ENCODE results near the gene TBC1D14. TPM values are rescaled to one million over a fixed set of nuclear protein-coding genes. Genes with fewer than 3 reads are reported as not detected.

The TBC1D14 gene
- total and polyA plus RNA-seq, 2 of the 8 experiments (the other 6 are each of a cell fraction or from before 2014, with no cell fraction given) = 45.6 to 48.2 TPM

DNA sequence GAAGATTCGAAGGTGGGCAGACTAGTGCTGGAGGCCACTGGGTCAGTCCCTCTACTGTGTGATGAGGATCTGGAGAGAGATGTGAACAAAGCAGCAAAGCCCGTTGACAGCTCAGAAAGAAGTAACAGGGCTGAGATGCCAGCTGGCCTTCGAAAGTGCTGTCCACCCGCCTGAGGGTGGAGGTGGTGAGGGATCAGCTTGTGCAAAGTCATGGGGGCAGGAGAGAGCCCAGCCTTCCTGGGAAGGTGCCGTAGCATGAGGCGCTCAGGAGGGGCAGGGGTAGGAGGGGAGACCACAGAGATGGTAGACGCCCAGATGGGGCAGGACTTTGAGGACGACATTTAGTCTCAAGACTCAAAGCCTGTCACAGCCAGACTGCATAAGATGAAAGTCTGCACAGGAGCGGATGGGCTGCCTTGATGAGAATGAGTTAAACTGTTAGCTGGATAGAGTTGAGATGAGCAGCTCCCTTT, 19.7 kb downstream of the TBC1D14 start:
- Histone ChIP-seq H3K79me1 (ENCODE audit: low read depth, low read length) (peaks cover 18% of the 10 kb centered on the region), H3K27ac (ENCODE audit: low read depth, low read length) (no peak overlapping the region), H2BK120ac (replicated peaks; ENCODE audit: low read depth, low read length) (no peak overlapping the region), H3K56ac (replicated peaks; ENCODE audit: insufficient read length, low read depth, low read length) (no peak overlapping the region), H2BK12ac (ENCODE audit: low read depth, low read length) (no peak overlapping the region), H2BK15ac (ENCODE audit: low read length) (no peak overlapping the region), H2BK5ac (ENCODE audit: low read depth, low read length) (no peak overlapping the region), H3K9ac (replicated peaks in 1 of 4; ENCODE audit: extremely low read depth in 1 of 4, low read depth in 3 of 4, low read length in 3 of 4) (no peak overlapping the region), H3K4me3 (ENCODE audit: extremely low read depth in 1 of 4, insufficient read depth in 2 of 4, low read depth in 3 of 4, low read length in 4 of 4) (no peak overlapping the region), H2BK20ac (ENCODE audit: low read length) (no peak overlapping the region), H2AFZ (ENCODE audit: low read length) (no peak overlapping the region), H3K4me2 (ENCODE audit: insufficient read depth in 1 of 2, low read depth in 2 of 2, low read length in 2 of 2) (no peak overlapping the region), H3K14ac (ENCODE audit: insufficient read length) (no peak overlapping the region), H3K9me3 (ENCODE audit: insufficient read depth in 2 of 2, low read depth in 1 of 2, low read length in 1 of 2) (no peaks in the 10 kb centered on the region), H4K5ac (ENCODE audit: insufficient read length, low read depth, low read length) (no peak overlapping the region), H3K79me2 (ENCODE audit: control insufficient read depth in 1 of 2, insufficient read depth in 2 of 2, low read length in 2 of 2) (peaks cover 0 to 71% of the 10 kb centered on the region in 2 experiments; a peak in 2 of 4 replicates), H3K27me3 (replicated peaks in 1 of 4; ENCODE audit: control insufficient read depth in 3 of 4, extremely low read depth in 1 of 4, insufficient read depth in 3 of 4, low read length in 3 of 4) (no peaks in the 10 kb centered on the region), H3K18ac (ENCODE audit: extremely low read depth, low read length) (no peak overlapping the region), H3K36me3 (ENCODE audit: control insufficient read depth in 2 of 4, insufficient read depth in 4 of 4, low read length in 3 of 4) (peaks cover 0 to 5% (median 0%) of the 10 kb centered on the region in 4 experiments; a peak in 2 of 8 replicates), H3K4ac (replicated peaks; ENCODE audit: insufficient read length, low read depth, low read length) (no peak overlapping the region), H3K23me2 (ENCODE audit: low read depth, low read length) (no peaks in the 10 kb centered on the region), H4K20me1 (replicated peaks in 1 of 2; ENCODE audit: control insufficient read depth in 1 of 2, insufficient read depth in 2 of 2, low read length in 2 of 2) (peaks cover 3 to 26% of the 10 kb centered on the region in 2 experiments), H4K8ac (ENCODE audit: extremely low read depth, insufficient read depth, low read length) (no peak overlapping the region), H3K23ac (ENCODE audit: insufficient read length) (no peak overlapping the region), H3K4me1 (replicated peaks in 1 of 4; ENCODE audit: control insufficient read depth in 3 of 4, insufficient read depth in 4 of 4, low read length in 3 of 4) (peaks cover 0 to 9% (median 3%) of the 10 kb centered on the region in 4 experiments; a peak in 6 of 7 replicates), H2AK5ac (ENCODE audit: low read depth, low read length) (no peak overlapping the region), H4K91ac (replicated peaks; ENCODE audit: insufficient read length, low read length) (no peak overlapping the region)
- ChIA-PET POLR2A (ENCODE audit: partially characterized antibody) (interaction anchor here (0.7 to 1.3 kb wide), 3 partner anchors 20 to 88 kb away, joined by 3 read pairs; partner anchors contain the start of gene TBC1D14), CTCF (ENCODE audit: partially characterized antibody) (interaction anchor here (0.7 to 4.2 kb wide), 11 partner anchors 12 to 211 kb away, joined by 3 to 36 read pairs (median 3); no protein-coding TSS in a partner anchor)
- FAIRE-seq (no peak), DNase-seq (ENCODE audit: low read depth in 1 of 2, low spot score in 2 of 2) (no peak)
- 80% methylated on average over 9 of the region's 9 CpGs; no CpG with 5 or more reads in 1 of the 2 experiments for WGBS, 2 experiments (ENCODE audit: extremely low coverage in 1 of 2, insufficient coverage in 1 of 2, insufficient read length in 1 of 2, insufficient replicate concordance in 2 of 2, low coverage in 1 of 2, low lambda C conversion rate in 2 of 2, missing lambda C conversion rate in 1 of 2)
- TF ChIP-seq JUN (IDR thresholded peaks at IDR 0.05; ENCODE audit: low read depth, low read length) = no peak
- TF ChIP-seq FOSL1 (IDR thresholded peaks at IDR 0.05; ENCODE audit: insufficient read depth, low read depth, low read length) = no peak
- no peak for TF ChIP-seq KDM4A (IDR thresholded peaks at IDR 0.05; ENCODE audit: low read depth, low read length, severe bottlenecking)
- TF ChIP-seq ATF2 (IDR thresholded peaks at IDR 0.05; ENCODE audit: low read length) = no peak
- TF ChIP-seq RXRA (IDR thresholded peaks at IDR 0.05; ENCODE audit: insufficient read depth, low read depth, low read length) = no peak
- TF ChIP-seq EZH2 (IDR thresholded peaks at IDR 0.05; ENCODE audit: low read depth, low read length, severe bottlenecking) = no peak
- no peak for TF ChIP-seq CTBP2 (IDR thresholded peaks at IDR 0.05; ENCODE audit: borderline replicate concordance, insufficient read depth, insufficient read length, low read length)
- TF ChIP-seq SIN3A (conservative IDR thresholded peaks at IDR 0.05 in 1 of 2, IDR thresholded peaks at IDR 0.05 in 1 of 2; ENCODE audit: low read depth in 1 of 2, low read length in 2 of 2) = no peak
- TF ChIP-seq SIRT6 (IDR thresholded peaks at IDR 0.05; ENCODE audit: low read length) = no peak
- TF ChIP-seq TAF1 (IDR thresholded peaks at IDR 0.05; ENCODE audit: low read depth, low read length) = no peak
- no peak for TF ChIP-seq NRF1 (IDR thresholded peaks at IDR 0.05; ENCODE audit: low read depth, low read length)
